K562 (cell line): ENCODE measurements around the gene LEMD3. TPM values are rescaled to one million over a fixed set of nuclear protein-coding genes. Genes with fewer than 3 reads are reported as not detected.

Experiments used
- ATAC-seq: fragments of 200-7000 bp; cut with Tn5 transposase; 3 replicates; pipeline ENCODE4 v1.9.1; 2020; ENCODE audit warnings: moderate library complexity
- BruUV-seq: library from RNA; stranded (reverse); fragments of 400-500 nt; replicated peaks from 2 replicates; lab custom pipeline; 2021; lab: Mats Ljungman, UMichigan
- CTCF ChIA-PET: fragments of 300-600 bp; formaldehyde crosslinking; extraction: SDS; loops from one replicate; lab custom pipeline; 2021; ENCODE audit warnings: low intra/inter-chr PET ratio; lab: Yijun Ruan, JAX
- POLR2A ChIA-PET: fragments of 300-600, 350-650 bp; sonication (Branson Sonifier 250); formaldehyde crosslinking; extraction: SDS; loops from one replicate; lab custom pipeline; 2021; ENCODE audit warnings: antibody characterized with exemption, inconsistent platforms; lab: Yijun Ruan, JAX
- DNase-seq, 4 experiments: peaks; one replicate each; pipeline versions ENCODE4 v3.0.0 to v3.0.0-alpha.2; 2011 to 2018; ENCODE audit warnings: low spot score in 3 of 4, mixed read lengths in 3 of 4; ENCODE audit errors: extremely low read depth in 1 of 4
- FAIRE-seq: peaks from 2 replicates; lab custom pipeline; 2011; peaks lifted over from hg19 to GRCh38; lab: Jason Lieb, UNC
- H2AFZ ChIP-seq: 2 replicates; pipeline ENCODE4 v1.6.0; 2011; ENCODE audit warnings: low read depth, low read length, control low read depth, inconsistent platforms
- H3K27ac ChIP-seq: fragments of 200-600 bp; 3 replicates; pipeline ENCODE4 v1.8.0; 2011; ENCODE audit warnings: low read depth, mild to moderate bottlenecking, control low read depth, inconsistent platforms, low read length, moderate library complexity, mixed read lengths; ENCODE audit errors: extremely low read depth
- H3K27me3 ChIP-seq, 2 experiments: fragments of 300-600 bp in 1 of 2; 2 replicates in 1 of 2; 3 replicates in 1 of 2; pipeline versions ENCODE4 v1.6.0 to v1.8.0; 2011; ENCODE audit warnings: inconsistent platforms in 2 of 2, low read length in 2 of 2, mild to moderate bottlenecking in 1 of 2, mixed read lengths in 1 of 2, moderate library complexity in 1 of 2; ENCODE audit not compliant: control insufficient read depth in 2 of 2, insufficient read depth in 2 of 2
- H3K36me3 ChIP-seq: fragments of 300-600 bp; 3 replicates; pipeline ENCODE4 v1.8.0; 2011; ENCODE audit warnings: mild to moderate bottlenecking, low read length, inconsistent platforms; ENCODE audit not compliant: control insufficient read depth, insufficient read depth
- H3K4me1 ChIP-seq, 2 experiments: fragments of 200-600 bp in 1 of 2; replicated peaks in 1 of 2; 2 replicates in 1 of 2; 3 replicates in 1 of 2; pipeline versions ENCODE4 v1.5.1 to v1.8.0; 2011; ENCODE audit warnings: inconsistent platforms in 2 of 2, low read length in 2 of 2, mild to moderate bottlenecking in 1 of 2, mixed read lengths in 1 of 2, moderate library complexity in 1 of 2; ENCODE audit not compliant: control insufficient read depth in 2 of 2, insufficient read depth in 2 of 2
- H3K4me2 ChIP-seq: 2 replicates; pipeline ENCODE4 v1.6.1; 2011; ENCODE audit warnings: low read length, control low read depth, inconsistent platforms, mixed read lengths; ENCODE audit not compliant: insufficient read depth
- H3K4me3 ChIP-seq: fragments of 200-600 bp; sonication (generic), shearing (Covaris generic); 2 replicates; pipeline ENCODE4 v1.5.1; 2016; ENCODE audit warnings: control low read depth, inconsistent platforms
- H3K79me2 ChIP-seq: fragments of 200-600 bp; 3 replicates; pipeline ENCODE4 v1.8.0; 2011; ENCODE audit warnings: low read length, inconsistent platforms; ENCODE audit not compliant: control insufficient read depth, insufficient read depth
- H3K9ac ChIP-seq, 2 experiments: 2 replicates each; pipeline versions ENCODE4 v1.6.0 to v1.6.1; 2011; ENCODE audit warnings: low read depth in 2 of 2, low read length in 2 of 2, control low read depth in 1 of 2, inconsistent platforms in 1 of 2, mild to moderate bottlenecking in 1 of 2, mixed read lengths in 1 of 2; ENCODE audit not compliant: insufficient read depth in 1 of 2
- H3K9me1 ChIP-seq: one replicate; pipeline ENCODE4 v1.6.0; 2011; ENCODE audit warnings: inconsistent platforms, mild to moderate bottlenecking, low read length, moderate library complexity; ENCODE audit not compliant: control insufficient read depth, insufficient read depth
- H3K9me3 ChIP-seq: replicated peaks from 2 replicates; pipeline ENCODE4 v1.5.1; 2011; ENCODE audit warnings: low read depth, low read length, inconsistent platforms; ENCODE audit not compliant: control insufficient read depth, insufficient read depth
- H4K20me1 ChIP-seq: replicated peaks from 2 replicates; pipeline ENCODE4 v1.6.1; 2011; ENCODE audit warnings: low read length, inconsistent platforms, mixed read lengths; ENCODE audit not compliant: control insufficient read depth, insufficient read depth
- ADNP ChIP-seq: fragments of 200-800 bp; sonication (Bioruptor generic); IDR thresholded peaks from 2 replicates; pipeline ENCODE4 v1.6.1; 2016; ENCODE audit warnings: missing genetic modification characterization, missing compliant biosample characterization
- BCL6 ChIP-seq: fragments of 250-450 bp; sonication (Bioruptor Pico); IDR thresholded peaks from 2 replicates; pipeline ENCODE4 v1.4.0; 2020
- CREB1 ChIP-seq, 2 experiments: sonication (generic) in 1 of 2; formaldehyde crosslinking in 1 of 2; IDR thresholded peaks; 2 replicates each; pipeline versions ENCODE4 v1.6.1 to v1.8.0; 2012 to 2022; ENCODE audit warnings: inconsistent platforms in 1 of 2, mild to moderate bottlenecking in 1 of 2, missing genetic modification reagents in 1 of 2, moderate library complexity in 1 of 2
- GABPB1 ChIP-seq: sonication (generic); formaldehyde crosslinking; IDR thresholded peaks from 2 replicates; pipeline ENCODE4 v1.8.0; 2022; ENCODE audit warnings: mild to moderate bottlenecking, missing genetic modification reagents
- JUND ChIP-seq, 2 experiments: IDR thresholded peaks; 2 replicates in 1 of 2; 3 replicates in 1 of 2; pipeline ENCODE4 v1.6.1; 2011; ENCODE audit warnings: borderline replicate concordance in 2 of 2, low read depth in 2 of 2, low read length in 2 of 2, improper control_type of control experiment in 1 of 2, missing biosample characterization in 1 of 2, missing genetic modification characterization in 1 of 2, missing genetic modification reagents in 1 of 2
- MAZ ChIP-seq, 2 experiments: fragments of 450-650 bp in 1 of 2; sonication (generic) in 1 of 2; formaldehyde crosslinking; IDR thresholded peaks in 1 of 2; conservative IDR thresholded peaks in 1 of 2; 2 replicates each; pipeline versions ENCODE4 v1.4.0 to v1.5.0; 2020; ENCODE audit warnings: mild to moderate bottlenecking in 1 of 2, missing genetic modification reagents in 1 of 2
- SETDB1 ChIP-seq: IDR thresholded peaks from one replicate; pipeline ENCODE4 v1.6.1; 2012; ENCODE audit warnings: low read length, control low read depth, inconsistent platforms
- TAF9B ChIP-seq: fragments of 450-650 bp; IDR thresholded peaks from 2 replicates; pipeline ENCODE4 v1.6.1; 2018; ENCODE audit warnings: mild to moderate bottlenecking; ENCODE audit not compliant: partially characterized antibody
- ZKSCAN8 ChIP-seq: fragments of 200-800 bp; sonication (Bioruptor generic); IDR thresholded peaks from 2 replicates; pipeline ENCODE4 v1.6.1; 2016; ENCODE audit warnings: missing genetic modification characterization, missing compliant biosample characterization
- WGBS: fragments of 100-300 bp; shearing (Covaris generic); methylation state at CpG from one replicate; pipeline ENCODE4 v1.1.6; 2016; ENCODE audit warnings: low coverage, mixed read lengths; ENCODE audit not compliant: insufficient coverage; ENCODE audit errors: missing lambda C conversion rate; 5-methylcytosine and 5-hydroxymethylcytosine counted together
- in situ Hi-C: fragments of 300-500 bp; cut with MboI; formaldehyde crosslinking; loops from 4 replicates; pipeline ENCODE4 v1.15.0; 2018; ENCODE audit warnings: inconsistent platforms, mixed read lengths
- intact Hi-C: fragments of 100-400 bp; cut with micrococcal nuclease; formaldehyde crosslinking; loops from 2 replicates; pipeline ENCODE4 v1.14.2; 2022
- polyA plus RNA-seq, 8 experiments: library from polyadenylated mRNA; depleted of rRNA in 4 of 8; stranded (reverse) in 5 of 8; unstranded in 3 of 8; fragments of >200 nt; fragmentation: Nextera tagmentation in 2 of 8; fragmentation: Illumina TruSeq in 1 of 8; extraction: Ambion mirVana in 2 of 8; extraction: Trizol in 1 of 8; gene quantifications; 2 replicates each; pipeline versions ENCODE4 v1.2.1 to v1.2.3, GENCODE V29; 2011 to 2014; ENCODE audit warnings: inconsistent platforms in 1 of 8, missing spikeins in 1 of 8
- total RNA-seq, 7 experiments: library from RNA; depleted of rRNA in 6 of 7; stranded (reverse); fragments of >200 nt in 6 of 7; fragmentation: Illumina TruSeq in 2 of 7; extraction: Trizol in 2 of 7; gene quantifications; 2 replicates each; pipeline versions ENCODE4 v1.2.1 to v1.2.3, GENCODE V29; 2011 to 2021; ENCODE audit warnings: low replicate concordance in 1 of 7
- TF ChIP-seq, protein P1 (sequence below), 2 experiments: fragments of 200-800 bp in 1 of 2; sonication (Bioruptor generic) in 1 of 2; sonication (generic) in 1 of 2; formaldehyde crosslinking in 1 of 2; IDR thresholded peaks in 1 of 2; conservative IDR thresholded peaks in 1 of 2; 2 replicates each; pipeline versions ENCODE4 v1.5.0 to v1.6.1; 2016 to 2020; ENCODE audit warnings: missing compliant biosample characterization in 1 of 2, missing genetic modification characterization in 1 of 2, missing genetic modification reagents in 1 of 2
- TF ChIP-seq, protein P2 (sequence below): fragments of 200-800 bp; sonication (Bioruptor generic); IDR thresholded peaks from 2 replicates; pipeline ENCODE4 v1.6.1; 2017; ENCODE audit warnings: missing genetic modification characterization, missing compliant biosample characterization

LEMD3 gene
- total and polyA plus RNA-seq, 9 of the 15 experiments (the other 6 are each of a cell fraction or from before 2014, with no cell fraction given), result 6.8 to 37.4 (median 17.2) TPM

DNA sequence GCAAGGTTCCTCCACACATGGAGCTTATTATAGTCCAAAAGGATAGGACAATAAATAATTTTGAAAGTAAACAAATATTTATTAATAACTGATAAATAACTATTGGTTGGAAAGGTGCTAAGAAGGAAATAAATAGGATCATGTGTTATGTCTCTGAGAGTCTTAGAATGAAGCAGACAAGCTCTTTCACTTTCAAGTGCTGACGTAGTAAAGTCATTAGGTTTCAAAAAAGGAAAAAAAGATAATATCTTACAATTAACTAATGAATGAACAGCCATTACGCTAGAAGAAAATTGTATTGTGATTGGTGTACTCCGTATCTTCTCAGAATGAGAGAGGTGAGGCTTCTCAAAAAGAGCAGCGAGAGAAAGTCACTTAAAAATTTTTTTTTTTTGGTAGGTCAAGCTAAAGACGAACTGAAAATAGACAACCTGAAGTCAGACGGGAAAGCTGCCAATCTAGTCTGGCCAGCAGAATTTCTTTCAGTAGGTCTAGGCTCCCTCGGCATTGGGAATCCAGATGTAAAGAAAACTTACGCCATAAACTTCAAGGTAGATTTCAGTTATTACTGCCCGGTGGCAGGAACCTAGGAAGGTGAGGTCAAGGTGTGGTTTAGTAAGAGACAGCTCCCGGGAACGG, 583 bp upstream of the LEMD3 start (continued):
- no peak for TF ChIP-seq ADNP
- no peak for TF ChIP-seq CREB1 (IDR thresholded peaks at IDR 0.05)
- no peak for TF ChIP-seq CREB1 (CRISPR knock-in tag; IDR thresholded peaks at IDR 0.05)
- TF ChIP-seq MAZ (CRISPR knock-in tag; conservative IDR thresholded peaks at IDR 0.05 in 1 of 2, IDR thresholded peaks at IDR 0.05 in 1 of 2), result no peak
- TF ChIP-seq SETDB1, result no peak

DNA sequence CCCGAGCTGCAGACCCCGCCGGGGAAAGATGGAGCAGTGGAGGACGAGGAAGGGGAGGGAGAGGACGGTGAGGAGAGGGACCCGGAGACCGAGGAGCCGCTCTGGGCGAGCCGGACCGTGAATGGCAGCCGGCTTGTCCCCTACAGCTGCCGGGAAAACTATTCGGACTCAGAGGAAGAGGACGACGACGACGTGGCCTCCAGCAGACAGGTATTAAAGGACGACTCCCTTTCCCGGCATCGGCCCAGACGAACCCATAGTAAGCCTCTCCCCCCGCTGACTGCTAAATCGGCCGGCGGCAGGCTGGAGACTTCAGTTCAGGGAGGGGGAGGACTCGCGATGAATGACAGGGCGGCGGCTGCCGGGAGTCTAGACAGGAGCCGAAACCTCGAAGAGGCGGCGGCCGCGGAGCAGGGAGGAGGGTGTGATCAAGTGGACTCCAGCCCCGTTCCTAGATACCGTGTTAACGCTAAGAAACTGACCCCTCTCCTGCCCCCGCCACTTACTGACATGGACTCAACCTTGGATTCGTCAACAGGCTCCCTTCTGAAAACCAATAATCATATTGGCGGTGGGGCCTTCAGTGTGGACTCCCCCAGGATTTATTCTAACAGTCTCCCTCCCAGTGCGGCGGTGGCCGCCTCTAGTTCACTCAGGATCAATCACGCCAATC, 962 bp downstream of the LEMD3 start:
- Histone ChIP-seq H3K9ac (peak overlapping the region; percentile 86 to 99), H3K4me2 (peak overlapping the region; percentile 94), H3K9me3 (no peaks in the 10 kb centered on the region), H3K27me3 (no peaks in the 10 kb centered on the region; a peak in 1 of 5 replicates), H3K9me1 (no peaks in the 10 kb centered on the region), H3K27ac (peak overlapping the region; percentile 87), H4K20me1 (peaks cover 33% of the 10 kb centered on the region), H3K4me1 (peaks cover 16 to 25% of the 10 kb centered on the region in 2 experiments; a peak in 4 of 5 replicates), H2AFZ (peak overlapping the region; percentile 34; the same call in 1 of the 2 replicates), H3K4me3 (peak overlapping the region; percentile 92), H3K36me3 (peaks cover 25% of the 10 kb centered on the region), H3K79me2 (peaks cover 69% of the 10 kb centered on the region)
- ATAC-seq, result peak; percentile 88
- BruUV-seq, result no TSS peak
- in situ Hi-C loops, result no loop called here
- WGBS, result under 1% methylated on average over 33 of the region's 47 CpGs
- ChIA-PET CTCF (no interaction called here), POLR2A (interaction anchor here (0.8 to 2.2 kb wide), 5 partner anchors 10 to 41 kb away, joined by 3 to 19 read pairs (median 6); no protein-coding TSS in a partner anchor)
- FAIRE-seq, result peak; percentile 63
- DNase-seq, result peak; percentile 61 to 89 (median 74)
- intact Hi-C loops, result loop anchor here (5.0 kb wide), 1 partner anchor 62 kb away; no protein-coding TSS in a partner anchor
- TF ChIP-seq, protein P1, sequence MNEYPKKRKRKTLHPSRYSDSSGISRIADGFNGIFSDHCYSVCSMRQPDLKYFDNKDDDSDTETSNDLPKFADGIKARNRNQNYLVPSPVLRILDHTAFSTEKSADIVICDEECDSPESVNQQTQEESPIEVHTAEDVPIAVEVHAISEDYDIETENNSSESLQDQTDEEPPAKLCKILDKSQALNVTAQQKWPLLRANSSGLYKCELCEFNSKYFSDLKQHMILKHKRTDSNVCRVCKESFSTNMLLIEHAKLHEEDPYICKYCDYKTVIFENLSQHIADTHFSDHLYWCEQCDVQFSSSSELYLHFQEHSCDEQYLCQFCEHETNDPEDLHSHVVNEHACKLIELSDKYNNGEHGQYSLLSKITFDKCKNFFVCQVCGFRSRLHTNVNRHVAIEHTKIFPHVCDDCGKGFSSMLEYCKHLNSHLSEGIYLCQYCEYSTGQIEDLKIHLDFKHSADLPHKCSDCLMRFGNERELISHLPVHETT (CRISPR knock-in tag; conservative IDR thresholded peaks at IDR 0.05 in 1 of 2, IDR thresholded peaks at IDR 0.05 in 1 of 2), result 0 out of 4 replicates have a peak, but pooled peaks of 1 of the 2 experiments have one; percentile 18
- no peak for TF ChIP-seq GABPB1
- no peak for TF ChIP-seq TAF9B
- TF ChIP-seq JUND (IDR thresholded peaks at IDR 0.05; ENCODE audit: borderline replicate concordance, low read depth, low read length), result 0 out of 2 replicates have a peak, but pooled peaks have one; percentile 1
- peak; percentile 9; the same call in 1 of the 3 replicates for TF ChIP-seq JUND (tag; IDR thresholded peaks at IDR 0.05; ENCODE audit: borderline replicate concordance, low read depth, low read length)
- TF ChIP-seq BCL6 (CRISPR knock-in tag), result no peak
- TF ChIP-seq, protein P2, sequence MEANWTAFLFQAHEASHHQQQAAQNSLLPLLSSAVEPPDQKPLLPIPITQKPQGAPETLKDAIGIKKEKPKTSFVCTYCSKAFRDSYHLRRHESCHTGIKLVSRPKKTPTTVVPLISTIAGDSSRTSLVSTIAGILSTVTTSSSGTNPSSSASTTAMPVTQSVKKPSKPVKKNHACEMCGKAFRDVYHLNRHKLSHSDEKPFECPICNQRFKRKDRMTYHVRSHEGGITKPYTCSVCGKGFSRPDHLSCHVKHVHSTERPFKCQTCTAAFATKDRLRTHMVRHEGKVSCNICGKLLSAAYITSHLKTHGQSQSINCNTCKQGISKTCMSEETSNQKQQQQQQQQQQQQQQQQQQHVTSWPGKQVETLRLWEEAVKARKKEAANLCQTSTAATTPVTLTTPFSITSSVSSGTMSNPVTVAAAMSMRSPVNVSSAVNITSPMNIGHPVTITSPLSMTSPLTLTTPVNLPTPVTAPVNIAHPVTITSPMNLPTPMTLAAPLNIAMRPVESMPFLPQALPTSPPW (CRISPR knock-in tag), result peak; percentile 63; the same call in 1 of the 2 replicates
- no peak for TF ChIP-seq ZKSCAN8
